H1 (cell line): ENCODE results near the gene ZMIZ1. TPM values are rescaled to one million over a fixed set of nuclear protein-coding genes. Genes with fewer than 3 reads are reported as not detected.

Source experiments
- CTCF ChIA-PET: fragments of 300-600 bp; sonication (Branson Sonifier 250); formaldehyde crosslinking; loops from one replicate; lab custom pipeline; 2021; ENCODE audit not compliant: partially characterized antibody; lab: Charles Lee
- POLR2A ChIA-PET: fragments of 300-600 bp; sonication (Branson Sonifier 250); formaldehyde crosslinking; loops from one replicate; lab custom pipeline; 2021; ENCODE audit warnings: inconsistent platforms; ENCODE audit not compliant: partially characterized antibody; lab: Charles Lee
- DNase-seq, 2 experiments: peaks; one replicate each; pipeline versions ENCODE4 v3.0.0 to v3.0.0-alpha.2; 2010 to 2022; ENCODE audit warnings: low spot score in 2 of 2, low read depth in 1 of 2, mixed read lengths in 1 of 2
- FAIRE-seq: peaks from 2 replicates; lab custom pipeline; 2011; peaks lifted over from hg19 to GRCh38; lab: Jason Lieb, UNC
- H2AFZ ChIP-seq: 2 replicates; pipeline ENCODE4 v1.8.1; 2012; ENCODE audit warnings: low read length, inconsistent platforms
- H2AK5ac ChIP-seq: 2 replicates; pipeline ENCODE4 v1.6.1; 2013; ENCODE audit warnings: low read depth, low read length
- H2BK120ac ChIP-seq: replicated peaks from 2 replicates; pipeline ENCODE3; 2013; ENCODE audit warnings: low read depth, low read length, inconsistent platforms
- H2BK12ac ChIP-seq: 2 replicates; pipeline ENCODE4 v1.6.1; 2013; ENCODE audit warnings: low read depth, low read length
- H2BK15ac ChIP-seq: 2 replicates; pipeline ENCODE4 v1.6.1; 2013; ENCODE audit warnings: low read length
- H2BK20ac ChIP-seq: 2 replicates; pipeline ENCODE4 v1.6.1; 2013; ENCODE audit warnings: low read length
- H2BK5ac ChIP-seq: 2 replicates; pipeline ENCODE4 v1.6.1; 2013; ENCODE audit warnings: low read depth, low read length
- H3K14ac ChIP-seq: 2 replicates; pipeline ENCODE4 v1.6.1; 2013; ENCODE audit warnings: inconsistent platforms; ENCODE audit not compliant: insufficient read length
- H3K18ac ChIP-seq: 2 replicates; pipeline ENCODE4 v1.6.1; 2013; ENCODE audit warnings: low read length; ENCODE audit errors: extremely low read depth
- H3K23ac ChIP-seq: 2 replicates; pipeline ENCODE4 v1.6.1; 2013; ENCODE audit warnings: inconsistent platforms; ENCODE audit not compliant: insufficient read length
- H3K23me2 ChIP-seq: 2 replicates; pipeline ENCODE4 v1.6.1; 2013; ENCODE audit warnings: low read depth, low read length
- H3K27ac ChIP-seq: 2 replicates; pipeline ENCODE4 v1.6.1; 2011; ENCODE audit warnings: low read depth, low read length, inconsistent platforms
- H3K27me3 ChIP-seq, 4 experiments: replicated peaks in 1 of 4; 1 replicate in 1 of 4; 2 replicates in 3 of 4; pipeline versions ENCODE4 v1.6.1 to v1.8.1; 2011 to 2013; ENCODE audit warnings: low read length in 3 of 4, mild to moderate bottlenecking in 3 of 4, inconsistent platforms in 2 of 4, mixed read lengths in 2 of 4, moderate library complexity in 1 of 4; ENCODE audit not compliant: control insufficient read depth in 3 of 4, insufficient read depth in 3 of 4; ENCODE audit errors: extremely low read depth in 1 of 4
- H3K36me3 ChIP-seq, 4 experiments: 2 replicates each; pipeline versions ENCODE4 v1.6.1 to v1.8.1; 2011 to 2013; ENCODE audit warnings: mild to moderate bottlenecking in 4 of 4, low read length in 3 of 4, moderate library complexity in 2 of 4, control low read depth in 1 of 4, inconsistent platforms in 1 of 4; ENCODE audit not compliant: insufficient read depth in 4 of 4, control insufficient read depth in 2 of 4
- H3K4ac ChIP-seq: replicated peaks from 2 replicates; pipeline ENCODE3; 2013; ENCODE audit warnings: low read length, low read depth, mixed read lengths, inconsistent platforms; ENCODE audit not compliant: insufficient read length
- H3K4me1 ChIP-seq, 4 experiments: replicated peaks in 1 of 4; 1 replicate in 1 of 4; 2 replicates in 3 of 4; pipeline versions ENCODE4 v1.6.1 to v1.8.1; 2011 to 2013; ENCODE audit warnings: low read length in 3 of 4, inconsistent platforms in 2 of 4, mixed read lengths in 1 of 4; ENCODE audit not compliant: insufficient read depth in 4 of 4, control insufficient read depth in 3 of 4
- H3K4me2 ChIP-seq, 2 experiments: 2 replicates each; pipeline versions ENCODE4 v1.6.1 to v1.8.1; 2011 to 2013; ENCODE audit warnings: low read depth in 2 of 2, low read length in 2 of 2, control low read depth in 1 of 2, inconsistent platforms in 1 of 2, mild to moderate bottlenecking in 1 of 2; ENCODE audit not compliant: insufficient read depth in 1 of 2
- H3K4me3 ChIP-seq, 4 experiments: fragments of 200-600, 300-600 bp in 1 of 4; sonication (generic), shearing (Covaris generic), sonication (Bioruptor Twin) in 1 of 4; 2 replicates each; pipeline versions ENCODE4 v1.5.1 to v1.8.1; 2011 to 2016; ENCODE audit warnings: low read length in 4 of 4, low read depth in 3 of 4, control low read depth in 2 of 4, inconsistent platforms in 2 of 4, mild to moderate bottlenecking in 2 of 4, mixed read lengths in 1 of 4, moderate library complexity in 1 of 4; ENCODE audit not compliant: insufficient read depth in 2 of 4; ENCODE audit errors: extremely low read depth in 1 of 4
- H3K56ac ChIP-seq: replicated peaks from 2 replicates; pipeline ENCODE3; 2013; ENCODE audit warnings: low read depth, mild to moderate bottlenecking, mixed read lengths, low read length, inconsistent platforms; ENCODE audit not compliant: insufficient read length
- H3K79me1 ChIP-seq: 2 replicates; pipeline ENCODE4 v1.6.1; 2013; ENCODE audit warnings: low read depth, low read length, control low read depth
- H3K79me2 ChIP-seq, 2 experiments: 2 replicates each; pipeline versions ENCODE4 v1.6.1 to v1.8.1; 2012 to 2013; ENCODE audit warnings: low read length in 2 of 2, mild to moderate bottlenecking in 2 of 2, inconsistent platforms in 1 of 2; ENCODE audit not compliant: insufficient read depth in 2 of 2, control insufficient read depth in 1 of 2
- H3K9ac ChIP-seq, 4 experiments: replicated peaks in 1 of 4; 1 replicate in 1 of 4; 2 replicates in 3 of 4; pipeline versions ENCODE4 v1.6.1 to v1.8.1; 2011 to 2013; ENCODE audit warnings: low read depth in 3 of 4, low read length in 3 of 4, control low read depth in 2 of 4, mild to moderate bottlenecking in 2 of 4, moderate library complexity in 2 of 4, inconsistent platforms in 1 of 4; ENCODE audit errors: extremely low read depth in 1 of 4
- H3K9me3 ChIP-seq, 2 experiments: 2 replicates each; pipeline versions ENCODE4 v1.6.1 to v1.8.1; 2012 to 2013; ENCODE audit warnings: mild to moderate bottlenecking in 2 of 2, moderate library complexity in 2 of 2, control low read depth in 1 of 2, inconsistent platforms in 1 of 2, low read depth in 1 of 2, low read length in 1 of 2, mixed read lengths in 1 of 2; ENCODE audit not compliant: insufficient read depth in 2 of 2
- H4K20me1 ChIP-seq, 2 experiments: replicated peaks in 1 of 2; 2 replicates each; pipeline versions ENCODE3 to v1.8.1; 2011 to 2013; ENCODE audit warnings: inconsistent platforms in 2 of 2, low read length in 2 of 2, mild to moderate bottlenecking in 1 of 2; ENCODE audit not compliant: insufficient read depth in 2 of 2, control insufficient read depth in 1 of 2
- H4K5ac ChIP-seq: 2 replicates; pipeline ENCODE4 v1.6.1; 2013; ENCODE audit warnings: low read length, low read depth, mixed read lengths, inconsistent platforms; ENCODE audit not compliant: insufficient read length
- H4K8ac ChIP-seq: 2 replicates; pipeline ENCODE4 v1.8.0; 2013; ENCODE audit warnings: mild to moderate bottlenecking, moderate library complexity, low read length, inconsistent platforms; ENCODE audit not compliant: insufficient read depth; ENCODE audit errors: extremely low read depth
- H4K91ac ChIP-seq: replicated peaks from 2 replicates; pipeline ENCODE3; 2013; ENCODE audit warnings: low read length, mixed read lengths, inconsistent platforms; ENCODE audit not compliant: insufficient read length
- HDAC2 ChIP-seq, 2 experiments: fragments of 300-600 bp in 1 of 2; sonication (generic) in 1 of 2; IDR thresholded peaks; 2 replicates each; pipeline ENCODE4 v1.6.1; 2011 to 2012; ENCODE audit warnings: low read depth in 2 of 2, low read length in 2 of 2, mild to moderate bottlenecking in 2 of 2, moderate library complexity in 2 of 2, borderline replicate concordance in 1 of 2, inconsistent platforms in 1 of 2
- ZNF274 ChIP-seq: IDR thresholded peaks from 2 replicates; pipeline ENCODE4 v1.7.0; 2012; ENCODE audit warnings: low read length, borderline replicate concordance; ENCODE audit errors: extremely low read depth
- WGBS, 2 experiments: shearing (Covaris generic) in 1 of 2; methylation state at CpG; one replicate each; pipeline versions ENCODE4 v1.1.6 to v1.1.7; 2013 to 2015; ENCODE audit warnings: low lambda C conversion rate in 2 of 2, mixed read lengths in 2 of 2, inconsistent platforms in 1 of 2, low coverage in 1 of 2, missing lambda C conversion rate in 1 of 2; ENCODE audit not compliant: insufficient replicate concordance in 2 of 2, insufficient coverage in 1 of 2, insufficient read length in 1 of 2; ENCODE audit errors: extremely low coverage in 1 of 2, missing lambda C conversion rate in 1 of 2; 5-methylcytosine and 5-hydroxymethylcytosine counted together
- polyA plus RNA-seq, 7 experiments: library from polyadenylated mRNA; depleted of rRNA in 3 of 7; stranded (reverse) in 5 of 7; unstranded in 2 of 7; fragments of >200 nt in 5 of 7; fragments of 200-250 nt in 2 of 7; gene quantifications; 1 replicate in 5 of 7; 2 replicates in 1 of 7; 4 replicates in 1 of 7; pipeline versions ENCODE4 v1.2.1 to v1.2.3, GENCODE V29; 2011 to 2013; ENCODE audit warnings: missing spikeins in 2 of 7, mixed read lengths in 2 of 7
- total RNA-seq: library from RNA; stranded (reverse); fragmentation: NEBNext Ultra II Directional; extraction: Animal tissue kit (Norgen Biotek cat#: 25700); gene quantifications from 2 replicates; pipeline ENCODE4 v1.2.1, GENCODE V29; 2021

The ZMIZ1 gene
- total and polyA plus RNA-seq, 2 of the 8 experiments (the other 6 are each of a cell fraction or from before 2014, with no cell fraction given) = 8.1 to 28.0 TPM

DNA sequence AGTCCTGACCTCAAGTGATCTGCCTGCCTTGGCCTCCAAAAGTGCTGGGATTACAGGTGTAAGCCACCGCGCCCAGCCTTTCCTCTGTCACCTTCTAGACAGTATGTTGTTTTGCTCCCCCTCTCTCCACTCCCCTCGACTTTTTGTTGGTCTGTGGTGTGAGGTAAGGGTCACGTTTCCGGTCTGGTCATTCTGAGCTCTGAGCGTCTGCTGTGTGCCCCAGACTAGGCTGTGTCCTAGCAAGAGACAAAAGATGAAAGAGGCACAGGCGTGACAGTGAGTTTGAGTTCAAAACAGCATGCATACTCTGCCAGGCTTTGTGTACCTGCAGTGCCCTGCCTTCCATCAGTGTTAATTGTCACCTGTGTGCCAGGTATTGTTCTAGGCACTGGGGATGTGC, 191.1 kb downstream of the ZMIZ1 start:
- Histone ChIP-seq H3K56ac (no peak overlapping the region), H2BK20ac (no peak overlapping the region), H3K23ac (no peak overlapping the region), H3K9ac (no peak overlapping the region), H3K79me2 (no peaks in the 10 kb centered on the region; a peak in 1 of 4 replicates), H4K91ac (no peak overlapping the region), H4K5ac (no peak overlapping the region), H3K23me2 (no peaks in the 10 kb centered on the region), H3K36me3 (peaks cover 0 to 2% (median 0%) of the 10 kb centered on the region in 4 experiments; a peak in 1 of 8 replicates), H3K4me3 (no peak overlapping the region), H2AK5ac (no peak overlapping the region), H2BK120ac (no peak overlapping the region), H3K4me2 (no peak overlapping the region), H3K79me1 (peaks cover 3% of the 10 kb centered on the region), H3K18ac (no peak overlapping the region), H2BK15ac (no peak overlapping the region), H3K27me3 (no peaks in the 10 kb centered on the region; a peak in 1 of 7 replicates), H2BK5ac (no peak overlapping the region), H3K27ac (no peak overlapping the region), H3K4ac (no peak overlapping the region), H3K9me3 (no peaks in the 10 kb centered on the region), H2BK12ac (no peak overlapping the region), H3K14ac (no peak overlapping the region), H4K8ac (no peak overlapping the region), H4K20me1 (peaks cover 17 to 22% of the 10 kb centered on the region in 2 experiments), H3K4me1 (peaks cover 0 to 14% (median 6%) of the 10 kb centered on the region in 4 experiments; a peak in 6 of 7 replicates), H2AFZ (no peak overlapping the region)
- CTCF ChIA-PET = interaction anchor here (0.6 to 1.6 kb wide), 3 partner anchors 12 to 38 kb away, joined by 3 read pairs; no protein-coding TSS in a partner anchor
- POLR2A ChIA-PET = no interaction called here
- no peak for FAIRE-seq
- no peak for DNase-seq
- no peak for TF ChIP-seq ZNF274
- TF ChIP-seq HDAC2 (IDR thresholded peaks at IDR 0.05; ENCODE audit: borderline replicate concordance in 1 of 2, low read depth in 2 of 2, low read length in 2 of 2) = no peak
- 97% methylated on average over 7 of the region's 7 CpGs; no CpG with 5 or more reads in 1 of the 2 experiments for WGBS, 2 experiments
